Peyer's patch (tissue), 4 donors: ENCODE results near the gene FBXO24.

ENCODE experiments used
- POLR2A ChIP-seq, 2 donors: fragments of 450-650 bp; IDR thresholded peaks; one replicate each; pipeline ENCODE4 v1.5.1; 2017; ENCODE audit warnings: antibody characterized with exemption in 2 of 2, mild to moderate bottlenecking in 2 of 2, moderate library complexity in 2 of 2
- TF ChIP-seq, protein P1 (sequence below), 6 experiments: fragments of 450-650 bp in 4 of 6; fragments of 200-600 bp in 2 of 6; sonication (generic) in 1 of 6; IDR thresholded peaks; one replicate each; pipeline ENCODE4 v1.5.1; 2017 to 2019; ENCODE audit warnings: antibody characterized with exemption in 6 of 6, mild to moderate bottlenecking in 3 of 6, moderate library complexity in 1 of 6

DNA sequence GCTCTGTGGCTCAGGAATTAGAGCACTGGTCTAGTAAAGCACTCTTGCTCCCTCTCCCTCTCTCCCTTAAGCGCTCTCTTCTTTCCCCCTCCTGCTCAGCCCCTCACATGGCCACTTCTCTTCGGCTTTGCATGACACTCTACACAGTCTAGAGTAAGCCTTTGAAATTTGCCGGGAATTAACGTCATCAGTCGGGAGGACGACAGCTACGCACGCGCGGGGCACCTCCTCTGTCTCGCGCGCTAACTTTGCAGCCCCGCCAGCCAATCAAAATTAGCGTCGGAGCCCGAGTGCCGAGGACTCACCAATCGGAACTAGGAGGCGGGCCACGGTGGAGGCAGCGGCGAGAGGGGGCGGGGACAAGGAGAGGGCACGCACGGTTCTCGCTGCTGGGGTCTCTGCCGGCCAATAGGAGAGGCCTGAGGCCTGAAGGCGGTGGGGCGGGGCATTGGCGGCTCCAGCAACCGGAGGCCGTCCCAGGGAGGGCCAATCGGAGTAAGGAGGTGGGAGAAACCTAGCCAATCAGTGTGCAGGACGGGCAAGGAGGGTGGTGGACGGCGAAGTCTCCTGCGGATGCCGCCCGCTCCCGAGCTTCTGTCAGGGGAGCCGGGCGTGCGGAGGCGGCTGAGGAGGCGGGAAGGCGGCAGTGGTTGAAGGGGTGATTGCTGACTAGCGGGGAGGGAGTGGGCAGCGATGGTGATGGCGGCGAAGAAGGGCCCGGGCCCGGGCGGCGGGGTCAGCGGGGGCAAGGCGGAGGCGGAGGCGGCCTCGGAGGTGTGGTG, 47.3 kb upstream of the FBXO24 start, which contains the start of gene AGFG2:
- TF ChIP-seq, protein P1, sequence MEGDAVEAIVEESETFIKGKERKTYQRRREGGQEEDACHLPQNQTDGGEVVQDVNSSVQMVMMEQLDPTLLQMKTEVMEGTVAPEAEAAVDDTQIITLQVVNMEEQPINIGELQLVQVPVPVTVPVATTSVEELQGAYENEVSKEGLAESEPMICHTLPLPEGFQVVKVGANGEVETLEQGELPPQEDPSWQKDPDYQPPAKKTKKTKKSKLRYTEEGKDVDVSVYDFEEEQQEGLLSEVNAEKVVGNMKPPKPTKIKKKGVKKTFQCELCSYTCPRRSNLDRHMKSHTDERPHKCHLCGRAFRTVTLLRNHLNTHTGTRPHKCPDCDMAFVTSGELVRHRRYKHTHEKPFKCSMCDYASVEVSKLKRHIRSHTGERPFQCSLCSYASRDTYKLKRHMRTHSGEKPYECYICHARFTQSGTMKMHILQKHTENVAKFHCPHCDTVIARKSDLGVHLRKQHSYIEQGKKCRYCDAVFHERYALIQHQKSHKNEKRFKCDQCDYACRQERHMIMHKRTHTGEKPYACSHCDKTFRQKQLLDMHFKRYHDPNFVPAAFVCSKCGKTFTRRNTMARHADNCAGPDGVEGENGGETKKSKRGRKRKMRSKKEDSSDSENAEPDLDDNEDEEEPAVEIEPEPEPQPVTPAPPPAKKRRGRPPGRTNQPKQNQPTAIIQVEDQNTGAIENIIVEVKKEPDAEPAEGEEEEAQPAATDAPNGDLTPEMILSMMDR (IDR thresholded peaks at IDR 0.05): peak in 1 of 6 experiments; percentile 5
- TF ChIP-seq POLR2A (IDR thresholded peaks at IDR 0.05): peak; percentile 78 to 92
